Measurements from ENCODE around the gene MND1.
"Not testable (repeated sequence)": the region's sequence is repeated elsewhere in the genome, so short reads cannot be mapped to it uniquely, and the experiment has no call there.

The MND1 gene

GRCh38 chr4:153440475-153440874, 96.0 kb downstream of the MND1 start:
- no peak for DNase-seq (ENCODE audit: low read depth)

DNA sequence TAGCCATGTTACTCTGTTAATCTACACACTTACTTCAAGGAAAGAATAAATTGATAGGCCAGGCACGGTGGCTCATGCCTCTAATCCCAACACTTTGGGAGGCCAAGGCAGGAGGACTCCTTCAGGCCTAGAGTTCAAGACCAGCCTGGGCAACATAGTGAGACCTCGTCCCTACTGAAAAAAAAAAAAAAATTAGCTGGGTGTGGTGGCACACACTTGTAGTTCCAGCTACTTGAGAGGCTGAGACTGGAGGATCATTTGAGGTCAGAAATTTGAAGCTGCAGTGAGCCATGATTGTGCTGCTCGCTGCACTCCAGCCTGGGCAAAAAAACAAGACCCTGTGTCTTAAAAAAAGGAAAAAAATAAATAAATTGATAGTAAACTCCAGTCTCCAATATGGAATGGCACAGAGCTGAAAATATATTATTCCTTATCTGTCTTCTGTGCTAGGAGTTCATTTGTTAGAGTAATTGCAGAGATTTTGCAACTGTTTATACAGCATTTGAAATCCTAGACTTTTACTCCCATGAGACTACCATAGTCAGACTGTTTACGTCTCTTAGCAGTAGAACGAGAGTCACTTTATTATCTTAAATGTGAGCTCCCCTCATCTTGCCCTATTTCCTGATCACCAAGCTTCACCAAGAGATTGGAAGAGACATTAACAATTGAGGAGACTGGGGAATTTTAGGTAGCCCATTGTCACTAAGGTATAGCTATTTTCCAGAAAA, 102.9 kb downstream of the MND1 start:
- no peak for DNase-seq (ENCODE audit: low read depth)

- DNase-seq (ENCODE audit: low read depth) = no peak
Observed at GRCh38 chr4:153448003-153448731, 103.7 kb downstream of the MND1 start.

DNA sequence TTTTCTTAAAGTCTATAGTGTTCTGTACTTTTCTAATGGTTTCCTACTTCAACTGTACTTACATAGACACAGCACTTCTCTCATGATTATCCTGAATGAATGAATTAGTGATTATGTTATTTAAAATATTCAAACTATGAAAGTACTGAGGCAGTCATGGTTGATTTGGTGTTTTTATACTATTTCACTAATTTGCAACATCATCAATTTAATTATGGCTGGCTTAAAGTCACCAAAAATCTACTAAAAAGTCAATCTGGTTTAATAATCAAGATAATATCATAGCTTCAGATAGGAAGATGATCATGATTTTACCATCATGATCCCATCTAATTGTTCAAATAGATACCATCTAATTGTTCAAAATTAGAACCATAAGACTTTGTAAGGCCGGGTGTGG, 104.8 kb downstream of the MND1 start:
- DNase-seq (ENCODE audit: low read depth) = no peak

DNA sequence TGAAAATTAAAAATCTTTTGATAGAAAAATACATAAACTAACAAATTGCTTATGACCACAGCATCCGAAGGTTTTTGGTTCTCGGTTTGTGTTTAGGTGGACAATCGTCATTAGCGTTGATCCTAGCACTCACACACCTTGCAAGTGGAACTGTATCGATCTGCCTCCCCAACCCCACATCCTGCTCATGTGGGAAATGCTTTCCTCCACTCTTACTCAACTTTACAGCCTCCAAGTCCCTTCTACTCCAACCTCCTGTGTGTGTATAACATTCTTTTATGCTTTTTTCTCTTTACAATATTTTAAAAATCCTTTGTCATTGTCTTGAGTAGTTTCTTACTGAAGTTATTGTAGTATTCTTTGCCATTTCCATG, 106.0 kb downstream of the MND1 start:
- DNase-seq (ENCODE audit: low read depth) = no peak

DNA sequence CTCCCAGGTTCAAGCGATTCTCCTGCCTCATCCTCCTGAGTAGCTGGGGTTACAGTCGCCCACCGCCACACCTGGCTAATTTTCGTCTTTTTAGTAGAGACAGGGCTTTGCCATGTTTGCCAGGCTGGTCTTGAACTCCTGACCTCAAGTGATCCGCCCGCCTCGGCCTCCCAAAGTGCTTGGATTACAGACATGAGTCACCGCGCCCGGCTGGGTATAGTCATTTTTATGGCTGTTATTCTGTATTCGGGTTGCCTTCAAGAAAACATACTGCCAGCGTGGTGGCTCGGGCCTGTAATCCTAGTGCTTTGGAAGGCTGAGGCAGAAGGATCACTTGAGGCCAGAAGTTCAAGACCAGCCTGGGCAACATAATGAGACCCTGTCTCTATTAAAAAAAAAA, 106.7 kb downstream of the MND1 start:
- DNase-seq (ENCODE audit: low read depth) = not testable (repeated sequence)

DNA sequence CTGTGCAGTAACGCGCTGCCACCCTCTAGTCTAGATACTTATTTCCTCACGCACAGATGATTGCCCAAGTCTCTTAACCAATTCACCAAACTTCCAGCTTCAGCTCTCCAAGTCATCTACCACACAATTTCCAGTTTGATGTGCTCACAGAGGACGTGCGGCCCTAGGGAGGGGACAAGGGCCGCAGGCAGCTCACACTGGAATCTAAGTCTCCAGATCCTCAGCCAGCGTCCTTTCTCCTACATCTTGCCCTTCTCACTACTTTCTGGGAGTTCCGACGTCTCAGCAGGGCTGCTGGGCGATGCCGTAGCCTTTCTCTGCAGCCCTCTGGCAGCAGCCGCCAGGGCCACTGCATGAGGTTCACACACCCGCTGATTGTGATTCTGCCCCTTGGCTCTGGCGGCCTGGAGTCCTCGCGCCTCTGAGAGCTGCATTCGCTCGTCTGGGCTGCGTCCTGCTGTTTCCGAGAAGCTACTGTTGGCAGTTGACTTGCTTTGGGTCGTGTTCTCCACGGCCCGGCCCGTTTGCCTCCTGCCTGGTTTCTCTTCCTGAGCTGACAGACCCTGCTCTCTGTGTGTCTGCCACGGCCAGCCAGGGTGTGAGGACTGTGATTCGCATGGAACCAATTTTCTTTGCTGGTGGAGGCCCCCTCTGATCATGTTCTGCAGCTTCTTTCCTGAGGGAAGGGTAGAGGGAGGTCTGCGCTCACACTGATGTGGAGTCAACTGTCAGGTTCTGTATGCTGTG, 107.6 kb downstream of the MND1 start:
- no peak for DNase-seq (ENCODE audit: low read depth)

DNA sequence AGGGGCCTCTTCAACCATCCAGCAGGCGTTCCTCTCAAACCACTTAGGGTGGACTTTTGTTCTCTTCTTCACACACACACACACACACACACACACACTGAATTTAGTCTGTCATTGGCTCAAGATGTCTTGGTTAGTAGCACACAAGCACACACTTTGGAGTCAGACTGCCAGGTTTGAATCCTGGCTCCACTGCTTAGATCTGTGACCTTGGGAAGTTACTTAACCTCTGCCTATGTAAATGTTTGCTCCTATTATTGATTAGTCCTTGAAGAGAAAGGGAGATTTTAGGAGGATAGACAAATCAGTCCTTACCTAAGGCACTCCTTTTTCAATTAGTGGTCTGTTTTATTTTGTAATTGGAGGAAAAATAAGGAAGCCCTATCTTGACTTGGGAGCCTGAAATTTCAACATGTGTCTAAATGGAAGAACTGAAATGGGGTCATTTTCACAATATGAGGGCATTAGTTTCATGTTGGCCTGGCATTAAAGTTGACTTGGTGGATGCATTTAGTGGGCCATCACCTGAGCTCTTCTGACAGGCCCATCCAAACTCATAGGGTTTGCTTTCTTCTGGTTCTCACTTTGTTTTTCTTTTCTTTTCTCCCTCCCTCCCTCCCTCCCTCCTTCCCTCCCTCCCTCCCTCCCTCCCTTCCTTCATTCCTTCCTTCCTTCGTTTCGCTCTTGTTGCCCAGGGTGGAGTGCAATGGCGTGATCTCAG, 108.3 kb downstream of the MND1 start:
- DNase-seq (ENCODE audit: low read depth) = no peak

DNA sequence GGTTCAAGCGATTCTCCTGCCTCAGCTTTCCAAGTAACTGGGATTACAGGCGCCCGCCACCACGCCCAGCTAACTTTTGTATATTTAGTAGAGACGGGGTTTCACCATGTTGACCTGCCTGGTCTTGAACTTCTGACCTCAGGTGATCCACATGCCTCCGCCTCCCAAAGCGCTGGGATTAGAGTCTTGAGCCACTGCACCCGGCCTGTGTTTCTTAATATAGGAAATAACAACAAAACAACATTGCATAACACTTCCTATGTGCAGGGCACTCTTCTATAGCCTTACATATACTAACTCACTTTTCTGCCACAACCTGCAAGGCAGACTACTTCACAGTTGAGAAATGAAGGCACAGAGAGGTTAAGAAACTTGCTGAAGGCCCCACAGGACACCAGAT, 108.9 kb downstream of the MND1 start:
- no peak for DNase-seq (ENCODE audit: low read depth)

DNA sequence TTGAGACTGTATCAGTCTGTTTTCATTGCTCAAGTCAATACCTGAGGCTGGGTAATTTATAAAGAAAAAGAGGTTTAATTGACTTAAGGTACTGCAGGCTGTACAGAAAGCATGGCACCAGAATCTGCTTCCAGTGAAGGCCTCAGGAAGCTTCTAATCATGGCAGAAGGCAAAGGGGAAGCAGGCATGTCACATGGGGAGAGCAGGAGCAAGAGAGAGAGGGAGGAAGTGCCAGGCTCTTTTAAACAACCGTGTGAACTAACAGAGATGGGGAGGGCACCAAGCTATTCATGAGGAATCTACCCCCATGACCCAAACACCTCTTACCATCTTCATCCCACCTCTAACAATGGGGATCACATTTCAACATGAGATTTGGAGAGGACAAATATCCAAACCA, 114.5 kb downstream of the MND1 start:
- DNase-seq (ENCODE audit: low read depth) = no peak

- not testable (repeated sequence) for DNase-seq (ENCODE audit: low read depth)
Observed at GRCh38 chr4:153461549-153461948, 117.1 kb downstream of the MND1 start.

- no peak for DNase-seq (ENCODE audit: low read depth)
Observed at GRCh38 chr4:153464068-153464467, 119.6 kb downstream of the MND1 start.

Measured in activated T-cell treated with anti-CD3 and anti-CD28 coated beads for 1 hour (primary cell).